EH (cell line): ENCODE data around the gene UPF3B.
"Not testable (repeated sequence)": the region's sequence is repeated elsewhere in the genome, so short reads cannot be mapped to it uniquely, and the experiment has no call there.

Source experiments
- DNase-seq: peaks from one replicate; pipeline ENCODE4 v3.0.0-alpha.2; 2015; ENCODE audit warnings: low read depth

UPF3B gene

DNA sequence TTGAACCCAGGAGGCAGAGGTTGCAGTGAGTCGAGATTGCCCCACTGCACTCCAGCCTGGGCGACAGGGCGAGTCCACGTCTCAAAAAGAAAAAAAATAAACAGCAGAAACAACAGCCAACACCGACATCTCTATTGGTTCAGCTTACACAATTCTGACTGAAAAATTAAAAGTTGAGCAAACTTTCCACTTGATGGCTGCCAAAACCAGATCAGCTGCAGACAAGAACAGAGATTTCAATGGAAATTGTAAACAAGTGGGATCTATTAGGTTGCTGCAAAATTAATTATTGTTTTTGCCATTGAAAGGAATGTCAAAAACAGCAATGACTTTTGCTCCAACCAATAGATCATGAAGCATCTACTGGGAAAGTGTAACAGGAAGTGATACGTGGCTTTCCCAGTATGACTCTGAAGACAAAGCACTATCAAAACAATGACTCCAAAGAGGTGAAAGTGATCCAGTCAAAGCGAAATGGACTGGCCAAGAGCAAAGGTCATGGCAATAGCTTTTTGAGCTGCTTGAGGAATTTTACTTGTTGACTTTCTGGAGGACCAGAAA is 26.3 kb downstream of the UPF3B start:
- DNase-seq = peak; percentile 45

DNA sequence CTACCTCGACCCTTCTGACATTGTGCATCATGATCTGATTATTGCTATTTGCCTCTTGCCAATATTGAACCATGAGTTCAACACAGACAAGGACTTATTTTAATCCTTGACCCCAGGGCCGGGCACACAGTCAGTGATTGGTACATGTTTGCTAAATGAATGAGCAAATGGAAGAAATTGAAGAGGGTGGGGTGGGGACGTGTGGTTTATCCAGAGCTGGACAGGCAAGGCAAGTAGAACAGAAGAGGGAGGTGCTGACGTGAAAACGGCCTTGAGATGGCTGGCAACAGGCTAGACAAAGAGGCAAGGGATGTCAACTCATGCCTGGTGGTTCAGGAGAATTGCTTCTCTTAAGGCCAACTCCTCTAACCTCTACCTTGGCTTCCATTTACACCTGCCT is 28.5 kb downstream of the UPF3B start:
- DNase-seq = not testable (repeated sequence)

- peak; percentile 1 for DNase-seq
Measured at GRCh38 chrX:119821703-119822102, 31.1 kb downstream of the UPF3B start.

DNA sequence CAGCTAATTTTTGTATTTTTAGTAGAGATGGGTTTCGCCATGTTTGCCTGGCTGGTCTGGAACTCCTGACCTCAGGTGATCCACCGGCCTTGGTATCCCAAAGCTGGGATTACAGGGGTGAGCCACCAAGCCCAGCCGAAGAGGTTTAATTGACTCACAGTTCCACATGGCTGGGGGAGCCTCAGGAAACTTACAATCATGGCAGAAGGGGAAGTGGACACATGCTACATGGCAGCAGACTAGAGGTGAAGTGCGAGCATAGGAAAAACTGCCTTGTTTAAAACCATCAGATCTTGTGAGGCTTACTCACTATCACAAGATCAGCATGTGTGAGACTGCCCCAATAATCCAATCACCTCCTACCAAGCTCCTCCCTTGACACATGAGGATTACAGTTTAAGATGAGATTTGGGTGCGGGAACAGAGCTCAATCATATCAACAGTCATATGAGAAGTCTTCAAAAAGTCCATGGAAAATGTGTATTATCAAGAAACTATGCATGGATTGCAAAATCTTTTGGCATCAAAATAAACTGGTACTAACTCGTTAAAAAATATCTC is 35.6 kb downstream of the UPF3B start:
- peak; percentile 5 for DNase-seq

- no peak for DNase-seq
Measured at GRCh38 chrX:119816300-119816699, 36.5 kb downstream of the UPF3B start.

DNA sequence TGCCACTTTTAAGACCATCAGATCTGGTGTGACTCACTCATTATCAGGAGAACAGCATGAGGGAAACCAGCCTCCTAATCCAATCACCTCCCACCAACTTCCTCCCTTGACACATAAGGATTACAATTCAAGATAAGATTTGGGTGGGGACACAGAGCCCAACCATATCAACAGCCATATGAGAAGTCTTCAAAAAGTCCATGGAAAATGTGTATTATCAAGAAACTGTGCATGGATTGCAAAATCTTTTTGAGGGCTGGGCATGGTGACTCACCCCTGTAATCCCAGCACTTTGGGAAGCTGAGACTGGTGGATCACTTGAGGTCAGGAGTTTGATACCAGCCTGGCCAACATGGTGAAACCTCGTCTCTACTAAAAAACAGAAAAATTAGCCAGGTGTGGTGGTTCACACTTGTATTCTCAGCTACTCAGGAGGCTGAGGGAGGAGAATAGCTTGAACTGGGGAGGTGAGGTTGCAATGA is 43.5 kb downstream of the UPF3B start:
- DNase-seq = peak; percentile 23

DNA sequence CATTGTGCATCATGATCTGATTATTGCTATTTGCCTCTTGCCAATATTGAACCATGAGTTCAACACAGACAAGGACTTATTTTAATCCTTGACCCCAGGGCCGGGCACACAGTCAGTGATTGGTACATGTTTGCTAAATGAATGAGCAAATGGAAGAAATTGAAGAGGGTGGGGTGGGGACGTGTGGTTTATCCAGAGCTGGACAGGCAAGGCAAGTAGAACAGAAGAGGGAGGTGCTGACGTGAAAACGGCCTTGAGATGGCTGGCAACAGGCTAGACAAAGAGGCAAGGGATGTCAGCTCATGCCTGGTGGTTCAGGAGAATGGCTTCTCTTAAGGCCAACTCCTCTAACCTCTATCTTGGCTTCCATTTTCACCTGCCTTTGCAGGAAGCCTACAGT is 44.3 kb downstream of the UPF3B start:
- not testable (repeated sequence) for DNase-seq

GRCh38 chrX:119802546-119802945 is 50.2 kb downstream of the UPF3B start:
- DNase-seq = no peak

- no peak for DNase-seq
Measured at GRCh38 chrX:119801253-119802221, 51.2 kb downstream of the UPF3B start.

DNA sequence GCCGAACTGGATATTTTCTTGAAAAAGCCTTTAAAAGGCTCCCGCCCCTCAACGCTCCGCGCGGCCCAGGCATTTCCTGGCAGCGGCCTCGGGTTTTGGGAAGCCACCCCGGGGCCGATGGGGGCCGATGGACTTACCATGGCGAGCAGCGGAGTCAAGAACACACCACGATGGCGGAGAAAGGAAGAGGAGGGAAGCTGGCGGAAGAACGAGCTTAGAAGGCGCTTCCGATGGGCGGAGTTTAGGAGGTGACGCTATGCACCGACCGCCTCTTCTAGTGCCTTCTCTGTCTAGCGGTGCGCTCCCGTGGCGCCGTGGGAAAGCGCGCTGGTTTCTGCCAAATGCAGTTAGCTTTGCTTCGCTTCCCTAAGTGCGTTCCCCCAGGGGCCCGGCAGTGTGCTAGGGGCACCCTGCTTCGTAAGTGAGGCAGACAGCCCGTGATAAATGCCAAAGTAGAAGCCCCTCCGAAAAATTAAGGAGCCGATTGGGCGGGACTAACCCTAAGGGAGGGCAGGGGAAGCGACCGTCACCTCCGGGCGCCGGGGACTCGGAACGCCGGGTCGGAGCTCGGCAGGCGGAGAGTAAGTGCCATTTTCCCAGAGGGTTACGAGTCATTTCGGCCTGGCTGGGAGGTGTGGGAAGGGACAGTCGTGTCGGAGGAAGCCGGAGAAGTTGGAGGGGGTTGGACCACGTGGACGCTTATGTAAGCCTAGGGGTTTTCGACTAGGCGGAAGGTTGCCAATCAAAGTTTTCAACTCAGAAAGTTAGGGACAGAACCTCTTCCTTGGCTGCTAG is 61.1 kb downstream of the UPF3B start, which contains the start of gene RPL39:
Gene RPL39, minus strand, starts transcription at position 194 of the 795 bp plus-strand sequence. Its CDS starts 54 bp downstream, at position 140.
- peak; percentile 92 for DNase-seq

- peak; percentile 43 for DNase-seq
Measured at GRCh38 chrX:119790977-119791436, 61.8 kb downstream of the UPF3B start.

GRCh38 chrX:119784747-119785446 is 67.9 kb downstream of the UPF3B start:
- peak; percentile 45 for DNase-seq
